Effector CD8-positive, alpha-beta T cell (primary cell): ENCODE data around the gene NELFB.

Experiments used
- DNase-seq: peaks from one replicate; lab custom pipeline; 2025; lab: John Stamatoyannopoulos, UW

NELFB gene

DNA sequence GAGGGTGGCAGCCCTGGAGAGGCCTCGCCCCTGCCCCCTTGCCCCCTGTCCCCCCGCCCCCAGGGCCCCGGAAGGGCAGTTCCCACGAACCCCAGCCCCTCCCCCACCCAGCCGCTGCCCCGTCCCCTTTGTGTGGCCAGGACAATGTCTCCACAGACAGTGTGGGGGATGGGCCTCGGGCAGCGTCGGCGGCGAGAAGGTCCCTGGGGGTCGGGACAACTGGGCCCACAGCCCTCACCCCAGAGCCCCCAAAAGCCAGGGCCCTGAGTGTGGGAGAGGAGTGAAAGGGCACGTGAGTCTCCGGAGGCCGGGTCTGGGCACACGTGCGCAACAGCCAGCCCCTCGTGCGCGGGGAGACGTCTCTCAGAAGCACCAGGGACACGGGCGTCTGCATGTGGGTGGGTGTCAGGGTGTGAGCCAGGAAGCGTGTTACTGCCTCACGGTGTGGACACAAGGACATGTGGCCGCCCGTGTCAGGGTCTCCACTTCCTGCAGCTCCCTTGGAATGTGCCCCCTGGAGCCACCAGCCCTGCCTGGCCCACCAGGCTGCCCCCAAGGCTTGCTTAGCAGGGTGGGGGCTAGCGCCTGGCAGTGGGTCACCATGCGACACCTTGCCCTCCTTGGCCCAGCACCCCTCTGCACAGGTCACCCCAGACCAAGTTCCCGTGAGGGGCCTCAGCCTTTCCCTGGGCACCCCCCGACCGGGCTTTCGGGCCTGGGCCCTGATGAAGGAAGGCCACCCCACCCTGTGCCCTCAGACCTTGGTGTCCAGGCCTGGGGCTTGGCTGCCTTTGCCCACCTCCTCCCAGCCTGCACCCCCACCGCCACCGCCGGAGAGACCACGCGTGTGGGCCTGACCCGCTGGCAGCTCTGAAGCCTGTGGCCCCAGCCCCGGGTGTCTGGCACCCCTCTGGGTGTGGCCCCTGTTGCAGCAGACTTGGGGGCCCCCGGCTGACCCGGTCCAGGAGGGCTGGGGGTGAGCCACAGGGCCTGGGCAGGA, 59.7 kb downstream of the NELFB start:
- DNase-seq, result no peak

DNA sequence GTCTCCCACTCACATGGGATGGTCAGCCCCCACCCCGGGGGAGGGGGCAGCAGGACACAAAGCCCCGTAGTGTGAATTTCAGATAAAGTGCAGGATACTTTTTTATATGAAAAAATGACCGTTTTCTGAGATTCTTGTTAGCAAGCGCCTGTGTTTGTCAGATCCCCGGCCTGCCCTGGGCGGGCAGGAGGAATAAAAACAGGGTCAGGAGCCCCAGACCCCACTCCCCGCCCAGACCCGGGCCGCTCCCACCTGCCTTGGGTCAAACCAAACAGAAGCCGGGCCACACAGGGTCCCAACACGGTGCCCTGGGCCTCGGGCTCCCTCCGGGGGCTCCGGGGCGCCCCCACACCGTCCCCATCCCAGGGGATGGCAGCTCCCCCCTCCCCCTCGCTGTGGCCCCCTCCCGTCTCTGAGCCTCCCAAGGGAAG, 60.5 kb downstream of the NELFB start:
- no peak for DNase-seq

GRCh38 chr9:137316012-137316981, 61.2 kb downstream of the NELFB start:
- DNase-seq, result no peak

DNA sequence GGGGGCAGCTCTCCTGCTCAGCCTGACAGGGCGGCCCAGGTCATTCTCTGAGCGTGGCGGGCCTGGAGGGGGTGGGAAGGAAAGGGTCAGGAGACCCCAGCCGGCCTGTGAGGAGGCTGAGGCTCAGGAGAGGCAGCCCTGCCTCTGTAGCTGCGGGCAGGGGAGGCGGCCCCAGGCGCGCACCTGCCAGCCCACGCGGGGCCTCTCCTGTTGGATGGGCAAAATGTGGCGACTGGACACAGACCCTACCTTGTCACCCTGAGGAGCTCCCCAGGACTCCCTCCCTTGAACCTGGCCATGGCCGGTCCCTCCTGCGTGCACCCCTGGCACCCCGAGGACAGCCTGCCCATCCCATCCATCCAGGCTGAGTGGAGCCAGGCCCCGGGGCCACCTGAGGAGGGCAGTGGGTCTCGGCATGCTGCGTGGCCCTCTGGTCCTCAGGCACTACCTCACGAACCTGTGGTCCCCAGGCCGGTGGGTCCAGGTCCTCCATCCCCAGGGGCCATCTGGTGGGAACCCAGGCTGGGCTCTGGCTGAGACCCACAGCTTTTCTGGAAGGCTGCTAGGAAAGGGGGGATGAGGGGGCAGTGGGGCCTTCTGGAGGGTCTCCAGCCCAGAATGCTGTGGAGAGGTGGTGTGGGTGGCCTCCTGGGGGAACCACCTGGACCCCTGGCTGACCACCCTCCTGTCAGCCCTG, 62.0 kb downstream of the NELFB start:
- no peak for DNase-seq

- no peak for DNase-seq
Observed at GRCh38 chr9:137317718-137318511, 62.8 kb downstream of the NELFB start.

GRCh38 chr9:137318602-137319001, 63.5 kb downstream of the NELFB start:
- DNase-seq, result no peak

DNA sequence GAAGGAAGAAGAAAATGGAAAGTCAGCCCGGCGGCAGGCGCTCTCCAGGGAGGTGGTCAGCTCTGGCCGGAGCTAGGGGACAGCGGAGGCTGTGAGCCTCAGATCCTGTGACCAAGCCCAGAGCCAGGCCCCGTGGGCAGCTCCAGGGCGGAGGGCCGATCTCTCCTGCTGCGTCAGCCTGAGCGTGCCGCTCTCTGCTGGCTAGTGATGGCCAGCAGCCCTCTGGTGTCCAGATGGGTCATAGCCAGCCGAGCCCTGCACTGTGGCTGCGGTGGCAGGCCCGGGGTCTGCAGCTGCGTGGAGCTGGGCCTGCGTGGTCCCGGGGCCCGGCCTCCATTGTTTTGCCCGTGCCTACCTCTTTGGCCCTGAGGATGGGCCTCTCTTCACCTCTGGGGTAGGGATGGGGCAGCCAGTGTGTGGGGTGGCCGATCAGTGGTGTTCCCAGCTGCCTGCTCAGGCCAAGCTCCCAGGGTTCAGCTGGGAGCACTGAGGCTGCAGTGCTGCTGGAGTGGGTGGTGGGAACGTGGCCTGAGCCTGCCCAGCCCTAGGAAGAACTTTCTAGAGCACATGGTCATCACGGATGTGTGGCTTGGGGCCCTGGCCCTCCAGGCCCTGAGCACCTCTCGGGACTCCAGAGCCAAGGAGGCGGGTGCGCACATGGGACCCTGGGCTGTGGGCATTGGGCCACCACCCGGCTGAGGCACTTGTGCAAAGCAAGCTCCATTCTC, 64.0 kb downstream of the NELFB start:
- no peak for DNase-seq

DNA sequence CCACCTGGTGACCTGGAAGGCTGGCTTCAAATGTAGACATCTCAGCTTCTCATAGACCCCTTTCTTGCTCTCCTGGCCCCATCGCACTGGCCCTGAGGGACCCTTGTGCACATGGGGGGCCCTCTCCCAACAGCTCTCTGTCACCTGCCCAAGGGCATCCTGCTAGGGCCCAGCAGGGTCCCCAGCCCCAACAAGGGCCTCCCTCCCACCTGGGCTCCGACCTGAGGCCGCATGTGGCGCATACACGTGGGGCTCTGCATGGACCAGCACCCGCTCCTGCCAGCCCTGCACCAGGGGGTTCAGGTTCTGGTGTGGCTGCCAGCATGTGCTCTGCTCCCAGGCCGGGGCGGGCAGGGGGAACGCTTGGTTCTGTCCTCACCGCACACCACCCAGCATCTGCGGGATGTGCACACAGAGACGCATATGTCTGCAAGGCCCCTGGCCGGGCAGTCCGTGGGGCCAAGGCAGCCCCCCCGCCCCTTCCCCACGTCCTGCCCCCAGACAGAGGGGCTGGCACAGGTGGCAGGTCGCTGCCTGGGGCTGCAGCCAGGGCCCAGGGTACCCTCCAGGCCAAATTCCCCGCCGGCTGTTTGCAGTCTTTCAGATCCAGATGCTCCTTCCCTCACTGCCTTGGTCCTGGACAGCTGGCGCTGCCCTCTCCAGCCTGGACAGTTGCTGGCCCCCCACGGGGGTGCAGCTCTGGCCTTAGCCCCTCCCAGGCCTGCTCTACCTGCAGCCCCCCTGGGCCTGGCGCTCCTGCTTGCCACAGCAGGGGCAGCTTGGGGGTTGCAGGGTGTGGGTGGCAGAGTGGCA, 64.8 kb downstream of the NELFB start:
- no peak for DNase-seq

DNA sequence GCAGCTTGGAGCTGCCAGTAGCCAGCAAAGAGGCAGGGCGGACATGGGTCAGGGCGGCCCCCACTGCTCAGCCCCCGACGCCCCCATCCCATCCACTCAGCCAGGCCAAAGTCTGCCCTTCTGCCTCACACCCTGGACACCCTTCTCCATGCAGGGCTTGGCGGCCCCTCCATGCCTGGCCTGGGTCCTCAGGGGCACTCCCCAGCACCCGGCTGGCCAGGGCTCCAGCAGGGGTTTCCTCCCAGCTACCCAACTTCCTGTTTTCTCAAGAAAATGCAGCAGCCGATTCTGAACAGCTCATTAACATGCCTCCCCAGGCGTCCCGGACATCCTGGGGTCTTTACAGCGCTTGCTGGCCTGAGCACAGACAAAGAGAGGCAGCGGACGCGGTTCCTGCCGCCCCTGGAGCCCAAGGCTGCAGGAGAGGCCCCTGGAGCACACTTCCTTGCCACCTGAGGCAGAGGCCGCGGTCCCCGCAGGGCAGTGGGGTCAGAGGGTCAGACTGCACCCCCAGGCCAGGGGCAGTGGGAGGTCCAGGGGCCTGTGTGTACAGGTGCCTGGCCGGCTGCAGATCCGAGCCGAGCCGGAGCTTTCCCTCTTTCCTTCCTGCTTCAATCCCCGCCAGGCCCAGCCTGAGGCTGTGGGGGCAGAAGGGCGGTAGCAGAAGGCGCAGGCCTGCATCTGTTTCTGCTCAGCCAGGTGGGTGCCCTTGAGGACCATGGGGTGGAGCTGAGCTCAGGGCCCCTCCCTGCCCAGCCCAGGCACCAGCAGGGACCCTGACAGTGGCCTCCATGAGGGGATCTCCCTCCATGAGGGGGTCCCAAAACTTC, 65.6 kb downstream of the NELFB start:
- DNase-seq, result no peak

DNA sequence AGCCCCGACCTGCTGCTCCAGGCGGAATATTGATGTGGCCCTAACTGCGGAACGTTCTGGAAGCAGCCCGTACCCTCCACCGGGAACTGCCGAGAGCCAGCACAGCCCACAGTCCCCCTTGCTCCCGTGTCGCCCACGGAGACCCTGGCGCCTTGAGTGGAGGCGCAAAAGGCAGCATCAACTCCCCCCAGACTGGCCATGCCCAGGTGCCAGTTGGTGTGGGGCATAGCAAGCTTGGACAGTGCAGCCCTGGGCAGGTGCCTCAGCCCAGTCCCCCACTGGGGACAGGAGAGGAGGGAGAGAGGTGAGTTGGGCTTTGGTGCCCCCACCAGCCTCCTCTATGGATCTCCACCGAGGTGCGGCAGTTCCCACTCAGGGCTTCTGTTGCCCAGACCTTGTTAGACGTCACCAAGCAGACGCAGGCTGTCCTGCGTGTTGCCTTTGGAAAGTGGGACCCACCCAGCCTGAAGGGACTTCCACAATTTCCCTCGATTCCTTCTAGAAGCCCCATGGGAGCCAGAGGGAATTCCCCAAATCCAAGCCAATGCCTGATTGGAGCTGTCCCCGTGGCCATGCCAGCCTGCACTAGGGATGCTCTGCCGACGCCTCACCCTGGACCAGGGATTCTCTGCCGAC, 66.7 kb downstream of the NELFB start:
- no peak for DNase-seq
